ENCODE measurements around the gene GRAMD2A.
"Not testable (repeated sequence)": the region's sequence is repeated elsewhere in the genome, so short reads cannot be mapped to it uniquely, and the experiment has no call there.

Gene GRAMD2A

GRCh38 chr15:72189250-72189902 lies 8.2 kb downstream of the GRAMD2A start:
- no peak for DNase-seq (ENCODE audit: low read depth in 2 of 3, low spot score in 2 of 3)

- DNase-seq (ENCODE audit: low read depth in 2 of 3, low spot score in 2 of 3) = no peak
These were observed 13.3 kb downstream of the GRAMD2A start for GRCh38 chr15:72184165-72184811.

GRCh38 chr15:72183781-72184164 lies 13.8 kb downstream of the GRAMD2A start:
- DNase-seq (ENCODE audit: low read depth in 2 of 3, low spot score in 2 of 3) = no peak

GRCh38 chr15:72182673-72183072 lies 14.9 kb downstream of the GRAMD2A start:
- DNase-seq (ENCODE audit: low read depth in 2 of 3, low spot score in 2 of 3) = no peak

GRCh38 chr15:72182244-72182643 lies 15.3 kb downstream of the GRAMD2A start:
- no peak for DNase-seq (ENCODE audit: low read depth in 2 of 3, low spot score in 2 of 3)

GRCh38 chr15:72180761-72181324 lies 16.7 kb downstream of the GRAMD2A start:
- no peak for DNase-seq (ENCODE audit: low read depth in 2 of 3, low spot score in 2 of 3)

GRCh38 chr15:72179950-72180581 lies 17.5 kb downstream of the GRAMD2A start:
- DNase-seq (ENCODE audit: low read depth in 2 of 3, low spot score in 2 of 3) = no peak

GRCh38 chr15:72178976-72179585 lies 18.5 kb downstream of the GRAMD2A start:
- no peak for DNase-seq (ENCODE audit: low read depth in 2 of 3, low spot score in 2 of 3)

- DNase-seq (ENCODE audit: low read depth in 2 of 3, low spot score in 2 of 3) = no peak
These were observed 20.8 kb downstream of the GRAMD2A start for GRCh38 chr15:72176743-72177142.

- no peak for DNase-seq (ENCODE audit: low read depth in 2 of 3, low spot score in 2 of 3)
These were observed 21.4 kb downstream of the GRAMD2A start for GRCh38 chr15:72176159-72176558.

GRCh38 chr15:72175186-72176044 lies 22.2 kb downstream of the GRAMD2A start:
- no peak for DNase-seq (ENCODE audit: low read depth in 2 of 3, low spot score in 2 of 3)

- DNase-seq (ENCODE audit: low read depth in 2 of 3, low spot score in 2 of 3) = no peak
These were observed 22.9 kb downstream of the GRAMD2A start for GRCh38 chr15:72174551-72175165.

GRCh38 chr15:72173864-72174550 lies 23.6 kb downstream of the GRAMD2A start:
- DNase-seq (ENCODE audit: low read depth in 2 of 3, low spot score in 2 of 3) = no peak

GRCh38 chr15:72173401-72173800 lies 24.2 kb downstream of the GRAMD2A start:
- no peak for DNase-seq (ENCODE audit: low read depth in 2 of 3, low spot score in 2 of 3)

GRCh38 chr15:72172796-72173195 lies 24.8 kb downstream of the GRAMD2A start:
- DNase-seq (ENCODE audit: low read depth in 2 of 3, low spot score in 2 of 3) = no peak

GRCh38 chr15:72171978-72172377 lies 25.6 kb downstream of the GRAMD2A start:
- DNase-seq (ENCODE audit: low read depth in 2 of 3, low spot score in 2 of 3) = not testable (repeated sequence)

GRCh38 chr15:72170691-72171090 lies 26.9 kb downstream of the GRAMD2A start:
- DNase-seq (ENCODE audit: low read depth in 2 of 3, low spot score in 2 of 3) = no peak

- DNase-seq (ENCODE audit: low read depth in 2 of 3, low spot score in 2 of 3) = no peak
These were observed 27.5 kb downstream of the GRAMD2A start for GRCh38 chr15:72169921-72170611.

- DNase-seq (ENCODE audit: low read depth in 2 of 3, low spot score in 2 of 3) = no peak
These were observed 28.2 kb downstream of the GRAMD2A start for GRCh38 chr15:72169236-72169920.
